H54 (cell line): ENCODE measurements around the gene C19orf12.

Source experiments
- DNase-seq: peaks from one replicate; pipeline ENCODE4 v3.0.0; 2011; ENCODE audit warnings: low spot score, mixed read lengths; ENCODE audit not compliant: insufficient read length
- FAIRE-seq: peaks from 3 replicates; lab custom pipeline; 2011; peaks lifted over from hg19 to GRCh38; lab: Jason Lieb, UNC
- POLR2A ChIP-seq: IDR thresholded peaks from 2 replicates; pipeline ENCODE4 v1.6.1; 2011; ENCODE audit warnings: low read depth, mild to moderate bottlenecking, low read length

The C19orf12 gene

DNA sequence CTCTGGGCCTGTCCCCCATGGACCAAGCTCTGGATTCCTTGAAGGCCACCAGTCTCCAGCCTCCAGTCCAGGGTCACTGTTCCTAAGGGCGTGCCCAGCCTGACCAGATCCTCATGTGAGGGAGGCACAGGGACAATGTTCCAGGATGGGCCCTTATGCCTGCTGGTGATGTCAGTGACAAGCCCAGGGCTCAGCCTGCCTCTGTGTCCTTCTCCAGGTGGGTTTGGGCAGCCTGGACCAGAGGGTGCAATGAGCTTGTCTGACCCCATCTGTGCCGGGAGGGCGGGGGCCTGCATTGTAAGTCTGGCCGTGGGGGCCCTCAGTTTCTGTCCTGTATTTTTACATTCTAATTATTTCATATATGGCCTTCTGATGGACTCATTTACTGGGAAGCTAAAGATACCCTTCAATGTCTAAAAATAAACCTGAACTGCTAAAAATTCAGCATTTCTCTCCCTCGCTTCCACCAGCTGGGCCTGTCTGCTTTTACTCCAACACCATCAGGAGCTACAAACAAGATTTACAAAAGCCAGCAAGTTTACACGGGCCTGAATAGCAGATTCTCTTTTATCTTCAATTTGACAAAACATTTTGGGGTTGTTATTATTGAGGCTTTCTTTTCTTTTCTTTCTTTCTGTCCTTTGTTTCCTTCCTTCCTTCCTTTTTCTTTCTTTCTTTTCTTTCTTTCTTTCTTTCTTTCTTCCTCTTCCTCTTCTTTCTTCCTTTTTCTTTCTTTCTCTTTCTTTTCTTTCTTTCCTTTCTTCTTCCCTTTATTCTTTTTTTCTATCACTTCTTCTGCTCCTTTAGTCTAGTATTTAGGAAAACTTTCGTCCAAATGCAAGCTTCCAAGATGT is 34.2 kb upstream of the C19orf12 start:
- FAIRE-seq (no peak), DNase-seq (no peak)
- no peak for TF ChIP-seq POLR2A

DNA sequence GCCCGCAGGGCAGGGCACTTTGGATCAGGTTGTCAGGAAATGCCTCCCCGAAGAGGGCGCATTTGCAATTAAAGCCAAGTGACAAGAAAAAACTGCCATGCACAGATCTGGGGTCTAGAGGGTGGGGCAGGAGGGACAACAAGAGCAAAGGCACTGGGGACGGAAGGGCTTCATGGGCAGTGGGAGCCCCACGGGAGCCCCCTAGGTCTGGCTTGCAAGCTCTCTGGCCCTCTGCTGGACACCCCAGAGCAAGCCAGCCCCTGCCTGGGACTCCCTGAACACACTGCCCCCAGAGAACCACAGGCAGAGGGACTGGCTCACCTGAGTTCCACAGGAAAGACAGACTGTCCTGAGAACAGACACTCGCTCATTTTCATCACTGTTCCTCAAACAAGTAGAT is 30.2 kb upstream of the C19orf12 start:
- no peak for FAIRE-seq
- no peak for DNase-seq
- no peak for TF ChIP-seq POLR2A

DNA sequence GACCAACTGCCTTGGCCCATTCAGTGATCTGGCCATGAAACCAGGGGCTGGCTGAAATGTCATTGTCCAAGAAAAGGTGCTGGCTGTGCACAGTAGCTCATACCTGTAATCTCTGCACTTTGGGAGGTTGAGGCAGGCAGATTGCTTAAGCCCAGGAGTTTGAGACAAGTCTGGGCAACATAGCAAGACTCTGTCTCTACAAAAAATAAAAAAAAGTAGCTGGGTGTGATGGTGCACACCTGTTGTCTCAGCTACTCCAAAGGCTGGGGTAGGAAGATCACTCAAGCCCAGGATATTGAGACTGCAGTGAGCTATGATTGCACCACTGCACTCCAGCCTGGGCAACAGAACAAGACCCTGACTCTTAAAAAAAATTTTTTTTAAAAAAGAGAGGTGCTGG is 28.6 kb upstream of the C19orf12 start:
- TF ChIP-seq POLR2A: no peak
- DNase-seq (no peak), FAIRE-seq (no peak)

DNA sequence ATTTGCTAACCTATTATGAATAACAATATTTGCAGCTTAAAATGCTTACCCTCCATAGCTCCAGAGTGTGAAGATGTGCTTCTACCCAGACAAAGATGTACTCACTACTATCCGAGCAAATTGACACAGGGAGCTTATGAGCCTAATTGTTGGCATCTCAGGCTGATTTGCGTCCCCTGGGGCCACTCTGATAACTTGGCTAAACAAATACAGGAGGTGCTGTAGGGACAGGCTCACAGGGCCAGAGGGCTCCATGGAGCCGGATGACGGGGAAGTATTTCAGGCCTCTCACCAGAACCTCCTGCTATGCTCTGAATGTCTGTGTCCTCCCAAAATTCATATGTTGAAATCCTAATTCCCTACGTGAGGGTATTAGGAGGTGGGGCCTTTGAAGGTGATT is 26.7 kb upstream of the C19orf12 start:
- no peak for TF ChIP-seq POLR2A
- no peak for DNase-seq
- FAIRE-seq: no peak

DNA sequence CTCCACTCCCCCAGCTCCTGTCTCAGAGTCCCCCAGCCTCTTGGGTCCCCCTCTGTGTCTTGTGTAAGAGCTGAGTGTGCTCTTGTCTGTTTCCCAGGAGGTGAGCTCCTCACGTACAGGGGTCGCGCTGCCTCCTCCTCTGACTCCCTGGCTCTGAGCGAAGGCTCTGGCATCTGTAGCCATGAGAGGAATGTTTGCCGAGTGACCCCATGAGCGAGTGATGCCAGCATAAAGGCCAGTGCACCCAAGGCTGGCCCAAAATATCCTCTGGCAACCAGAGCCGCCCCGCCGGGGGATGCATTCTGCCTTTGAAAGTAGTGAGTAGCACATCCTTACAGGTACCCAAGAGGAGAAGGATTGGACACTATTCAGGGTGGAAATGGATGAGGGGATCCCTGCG is 26.2 kb upstream of the C19orf12 start:
- no peak for DNase-seq
- no peak for FAIRE-seq

DNA sequence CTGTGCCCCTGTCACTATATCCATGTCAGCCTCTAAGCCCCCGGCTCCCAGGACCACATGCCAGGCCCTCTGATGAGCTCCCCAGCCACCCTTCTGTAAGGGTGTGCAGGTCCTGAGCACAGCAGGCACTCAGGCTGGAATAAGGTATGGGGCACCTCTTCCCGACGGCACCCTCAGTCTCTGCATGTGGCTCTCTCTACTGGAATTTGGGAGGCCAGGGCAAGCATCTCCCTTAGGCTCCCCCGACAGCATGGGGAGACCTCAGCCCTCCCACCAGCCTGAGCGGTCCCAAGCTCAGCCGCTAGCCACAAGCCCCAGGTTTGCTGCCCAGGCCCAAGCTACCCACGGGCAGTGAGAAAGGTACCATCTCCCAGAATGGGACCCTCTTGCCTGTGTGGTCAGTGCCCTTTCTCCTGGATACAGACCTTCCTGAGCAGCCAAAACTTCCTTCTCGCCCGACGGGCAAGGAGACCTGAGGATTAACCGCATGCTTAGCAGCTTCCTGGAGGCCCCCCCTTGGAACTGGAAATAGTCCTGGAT is 22.5 kb upstream of the C19orf12 start:
- DNase-seq (no peak), FAIRE-seq (no peak)
- no peak for TF ChIP-seq POLR2A

More for the DNA sequence above, 26.2 kb upstream of the C19orf12 start:
- TF ChIP-seq POLR2A: no peak

DNA sequence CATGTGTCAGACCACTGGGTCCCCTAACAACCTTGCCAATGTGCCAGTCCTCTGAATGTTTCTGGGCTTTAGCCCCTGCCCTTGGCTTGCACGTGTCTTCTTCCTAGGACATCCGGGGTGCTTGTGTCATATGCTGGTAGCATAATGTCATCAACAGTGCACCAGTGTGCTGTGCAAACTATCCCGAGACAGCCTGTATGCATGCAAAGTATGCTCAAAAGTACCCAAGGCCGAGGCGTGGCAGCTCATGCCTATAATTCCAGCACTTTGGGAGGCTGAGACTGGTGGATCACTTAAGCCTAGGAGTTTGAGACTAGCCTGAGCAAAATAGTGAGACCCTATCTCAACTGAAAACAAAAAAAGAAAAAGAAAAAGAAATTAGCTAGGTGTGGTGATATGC is 20.8 kb upstream of the C19orf12 start:
- FAIRE-seq (no peak), DNase-seq (no peak)
- no peak for TF ChIP-seq POLR2A

DNA sequence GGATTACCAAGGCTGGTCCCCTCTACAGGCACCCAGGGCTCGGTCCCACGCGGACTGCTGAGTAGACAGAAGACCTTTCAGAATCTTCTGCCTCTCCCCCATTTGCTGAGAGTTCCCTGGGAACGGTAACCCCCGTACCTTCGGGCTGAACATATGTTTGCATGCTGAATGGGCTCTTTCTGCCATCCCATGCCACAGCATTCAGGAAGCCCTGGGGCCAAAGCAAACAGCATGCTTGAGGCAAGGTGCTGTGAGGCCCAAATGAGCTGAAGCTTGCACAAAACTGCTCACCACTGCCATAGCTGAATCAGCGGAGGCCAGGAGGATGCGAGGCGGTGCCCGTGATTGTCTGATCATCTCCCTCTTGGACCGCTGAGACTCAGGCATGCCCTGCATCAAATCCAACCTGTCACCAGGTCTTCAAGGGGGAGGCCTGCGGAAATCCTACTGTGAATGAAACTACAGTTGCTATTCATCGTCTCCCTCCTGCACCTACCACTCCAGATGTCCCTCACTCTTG is 16.3 kb upstream of the C19orf12 start:
- no peak for DNase-seq
- FAIRE-seq: no peak
- TF ChIP-seq POLR2A: no peak

DNA sequence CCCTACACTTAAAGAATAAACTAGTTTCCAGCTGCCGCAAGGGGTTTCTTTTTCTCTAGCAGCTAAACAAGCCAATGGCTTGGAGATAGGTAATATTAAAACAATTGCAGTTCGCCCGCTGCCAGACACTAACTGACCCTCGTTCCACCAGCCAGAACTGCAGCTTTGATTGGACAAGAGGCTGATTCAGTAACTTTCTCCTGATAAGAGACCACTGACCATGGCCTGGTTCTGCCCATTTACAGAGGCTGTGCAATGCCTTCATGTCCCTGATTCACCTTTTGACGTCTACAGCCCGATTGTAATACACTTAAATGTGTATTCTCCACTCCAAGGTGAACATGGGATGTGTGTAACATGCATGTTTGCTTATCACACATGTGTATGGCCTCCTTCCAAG is 12.8 kb upstream of the C19orf12 start:
- DNase-seq: no peak
- no peak for TF ChIP-seq POLR2A
- FAIRE-seq: no peak

DNA sequence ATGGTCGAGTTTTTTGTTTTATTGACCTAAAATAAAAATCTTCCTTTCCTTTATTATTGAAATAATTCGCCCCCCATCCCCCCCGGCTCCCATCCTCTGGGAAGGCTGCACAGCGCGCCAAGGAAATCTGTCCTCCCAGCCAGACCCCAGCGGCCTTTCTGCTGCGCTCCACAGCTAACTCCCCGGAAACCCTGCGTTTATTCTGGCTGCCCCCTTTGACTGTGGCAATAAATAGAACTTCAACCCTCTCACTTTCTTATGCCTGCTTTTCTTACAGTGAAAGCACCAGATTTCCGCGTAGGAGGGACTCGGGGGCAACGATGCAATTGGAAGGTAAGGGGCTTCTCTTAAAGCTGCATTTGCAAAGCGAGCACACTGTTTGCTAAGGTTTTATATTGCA is 9.7 kb upstream of the C19orf12 start:
- FAIRE-seq: no peak
- no peak for TF ChIP-seq POLR2A
- no peak for DNase-seq

DNA sequence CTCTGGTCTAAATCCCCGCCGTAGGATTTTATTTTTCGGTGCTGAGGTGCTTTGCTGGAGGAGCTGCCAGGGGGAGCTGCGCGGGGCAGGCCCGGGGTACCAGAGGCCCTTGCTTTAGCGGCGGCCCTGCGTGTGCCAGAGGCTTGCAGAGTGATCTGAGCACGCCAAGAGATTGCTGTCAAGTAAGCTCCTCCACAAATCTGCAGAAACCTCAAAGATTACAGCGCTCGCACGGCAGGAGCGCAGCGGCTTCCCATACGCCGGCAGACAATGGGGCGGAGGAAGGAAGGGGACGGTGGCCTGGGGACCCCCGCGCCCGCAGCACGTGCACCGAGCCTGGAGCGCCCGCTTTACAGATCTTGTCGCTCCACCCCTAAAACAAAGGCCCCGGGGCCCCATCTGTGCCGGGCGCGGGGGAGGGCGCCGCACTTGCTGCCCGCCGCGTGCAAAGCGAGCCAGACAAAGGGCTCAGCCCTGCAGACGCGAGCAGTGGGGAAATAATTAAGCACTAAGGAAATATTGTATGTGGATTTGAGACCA is 9.1 kb upstream of the C19orf12 start:
- DNase-seq (no peak), FAIRE-seq (no peak)
- no peak for TF ChIP-seq POLR2A

DNA sequence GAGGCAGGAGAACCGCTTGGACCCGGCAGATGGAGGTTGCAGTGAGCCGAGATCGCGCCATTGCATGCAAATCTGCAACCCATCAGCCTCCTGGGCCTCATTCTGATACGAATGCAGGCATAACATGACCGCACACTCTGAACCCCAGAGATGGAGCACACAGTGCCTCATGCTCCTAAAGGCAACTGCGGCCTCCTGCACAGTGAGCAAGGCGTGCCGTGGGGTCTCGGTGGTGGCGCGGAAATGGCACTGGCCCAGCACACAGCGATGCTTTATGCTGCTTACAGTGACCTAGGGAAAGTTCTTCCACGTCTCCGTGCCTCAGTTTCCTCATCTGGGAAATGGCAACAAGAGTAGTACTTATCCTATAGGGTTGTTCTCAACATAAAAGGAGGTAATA is 2.0 kb upstream of the C19orf12 start:
- no peak for FAIRE-seq

DNA sequence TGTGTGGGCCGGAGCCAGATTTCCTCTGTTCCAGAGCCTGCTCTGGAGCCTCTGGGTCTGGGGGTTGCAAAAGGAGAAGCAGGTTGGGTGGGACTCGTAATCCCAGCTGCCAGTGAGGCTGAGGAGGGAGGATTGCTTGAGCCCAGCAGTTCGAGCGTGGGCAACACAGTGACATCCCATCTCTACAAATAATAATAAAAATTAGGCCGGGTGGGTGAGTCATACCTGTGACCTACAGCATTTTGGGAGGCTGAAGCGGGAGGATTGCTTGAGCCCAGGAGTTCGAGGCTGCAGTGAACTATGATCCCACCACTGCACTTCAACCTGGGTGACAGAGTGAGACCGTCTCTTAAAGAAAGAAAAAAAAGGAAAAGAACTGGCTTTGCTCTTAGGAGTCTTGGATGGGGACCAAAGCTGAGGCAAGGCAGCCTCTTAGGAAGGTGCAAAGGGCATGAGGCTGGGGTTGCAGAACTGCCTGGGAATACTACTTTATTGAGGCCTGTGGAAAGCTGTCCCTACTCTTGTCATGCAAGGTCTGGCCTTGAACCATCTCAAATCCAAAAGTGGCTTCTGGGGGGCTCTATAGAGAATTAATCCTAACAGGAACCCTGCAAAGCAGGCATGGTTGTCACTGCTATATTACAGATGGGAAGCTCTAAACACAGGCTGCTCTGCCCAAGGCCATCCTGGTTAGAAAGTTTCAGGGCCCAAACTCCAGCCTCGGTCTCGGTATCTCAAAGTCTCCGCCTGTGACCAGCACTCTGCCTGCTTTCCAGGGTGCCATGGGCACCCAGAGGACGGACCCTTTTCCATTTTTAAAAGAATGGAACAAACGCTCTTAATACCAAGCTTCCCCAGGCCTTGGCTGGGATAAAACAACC is 880 bp upstream of the C19orf12 start:
- no peak for DNase-seq
- no peak for TF ChIP-seq POLR2A
- FAIRE-seq: no peak

More for the DNA sequence above, 2.0 kb upstream of the C19orf12 start:
- no peak for TF ChIP-seq POLR2A
- DNase-seq: no peak

DNA sequence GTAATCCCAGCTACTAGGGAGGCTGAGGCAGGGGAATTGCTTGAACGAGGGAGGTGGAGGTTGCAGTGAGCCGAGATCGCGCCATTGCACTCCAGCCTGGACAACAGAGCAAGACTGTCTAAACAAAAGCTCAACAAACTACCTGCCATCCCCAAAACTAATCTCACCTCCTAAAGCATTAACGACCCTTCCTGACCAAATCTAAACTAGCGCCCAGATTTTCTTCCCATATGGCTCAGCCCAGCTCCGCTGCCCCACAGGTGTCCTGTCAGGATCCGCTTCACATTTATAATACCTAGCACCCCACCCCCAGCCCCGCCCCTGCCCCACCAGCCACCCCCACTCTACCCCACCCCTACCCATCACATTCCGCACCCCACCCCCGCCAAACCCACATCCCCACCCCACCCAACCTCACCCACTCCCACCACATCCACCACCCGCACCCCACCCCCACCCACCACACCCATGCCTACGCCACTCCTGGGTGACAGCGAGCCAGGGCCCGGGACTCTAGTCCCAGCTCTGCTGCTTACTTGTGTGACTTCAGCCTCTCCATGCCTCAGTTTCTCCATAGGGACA is 599 bp downstream of the C19orf12 start:
- FAIRE-seq (no peak), DNase-seq (peak; percentile 36)
- TF ChIP-seq POLR2A: no peak
